ENCODE data around the gene INPP4B. TPM values are rescaled to one million over a fixed set of nuclear protein-coding genes. Genes with fewer than 3 reads are reported as not detected.
"Not testable (repeated sequence)": the region's sequence is repeated elsewhere in the genome, so short reads cannot be mapped to it uniquely, and the experiment has no call there.

The INPP4B gene
- total and polyA plus RNA-seq, 3 experiments from 2014 or later, result 50.3 to 52.6 (median 52.6) TPM

DNA sequence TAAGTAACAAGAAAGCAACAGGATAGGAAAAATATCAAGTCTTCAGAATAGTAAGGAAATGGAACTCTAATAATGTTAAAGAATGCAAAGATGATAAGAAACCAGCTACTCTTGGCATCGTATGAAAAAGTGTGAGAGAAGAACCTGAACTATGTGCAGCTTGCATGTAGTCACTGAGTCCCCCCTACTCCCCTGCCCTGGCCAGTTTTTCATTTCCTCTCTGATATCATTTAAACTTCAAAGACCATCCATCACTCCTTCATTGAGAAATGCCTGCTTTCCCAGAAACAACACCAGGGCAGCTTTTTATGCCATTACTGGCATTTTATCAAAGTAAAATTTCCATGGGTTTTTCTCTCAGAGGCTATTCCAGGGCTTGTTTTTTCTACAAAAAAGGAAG lies 28.1 kb downstream of the INPP4B start:
- Histone ChIP-seq H3K9me3 (ENCODE audit: low read length) (no peaks in the 10 kb centered on the region), H3K4me1 (ENCODE audit: insufficient read depth, low read length) (peaks cover 4% of the 10 kb centered on the region), H3K27ac (ENCODE audit: low read depth, low read length) (no peak overlapping the region), H3K36me3 (ENCODE audit: insufficient read depth, low read length) (no peaks in the 10 kb centered on the region), H3K27me3 (ENCODE audit: insufficient read depth, low read length, poor library complexity, severe bottlenecking) (no peaks in the 10 kb centered on the region), H3K4me3 (ENCODE audit: low read length) (no peak overlapping the region)
- ChIA-PET POLR2A (no interaction called here), CTCF (no interaction called here)
- Mint-ChIP-seq H3K4me3 (no peak overlapping the region), H3K9me3 (no peaks in the 10 kb centered on the region), H3K27ac (no peak overlapping the region), H3K4me1 (peaks cover 8 to 12% (median 11%) of the 10 kb centered on the region in 3 donors), H3K36me3 (peaks cover 0 to 8% (median 0%) of the 10 kb centered on the region in 3 donors), H3K27me3 (peaks cover 9 to 22% of the 10 kb centered on the region in 2 donors)
- DNase-seq, result no peak

DNA sequence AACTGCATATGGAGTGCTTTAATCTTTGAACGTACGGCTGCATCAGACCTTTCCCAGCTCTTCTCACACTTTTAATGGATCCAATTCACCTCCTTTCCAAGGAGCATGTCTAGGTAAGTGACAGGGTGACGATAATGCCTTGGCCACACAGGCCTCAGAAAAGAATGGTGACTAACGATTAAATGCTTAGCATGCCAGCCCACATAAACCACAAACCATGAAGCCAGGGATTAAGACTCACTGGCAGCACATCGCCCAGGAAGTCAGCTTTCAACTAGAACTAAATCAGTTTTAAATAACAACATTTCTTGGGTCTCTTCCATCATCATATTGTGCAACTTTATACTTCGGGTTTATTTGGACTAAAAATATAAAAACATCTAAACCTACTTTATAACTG lies 28.7 kb downstream of the INPP4B start:
- POLR2A ChIA-PET, result no interaction called here
- Mint-ChIP-seq H3K9me3 (no peaks in the 10 kb centered on the region), H3K27ac (no peak overlapping the region), H3K27me3 (peaks cover 9 to 17% of the 10 kb centered on the region in 2 donors), H3K4me1 (peaks cover 8 to 12% (median 11%) of the 10 kb centered on the region in 3 donors), H3K4me3 (no peak overlapping the region), H3K36me3 (peaks cover 0 to 8% (median 0%) of the 10 kb centered on the region in 3 donors)
- no peak for DNase-seq
- H3K27ac ChIP-seq (ENCODE audit: low read depth, low read length), result no peak overlapping the region
- CTCF ChIA-PET, result no interaction called here
- no peaks in the 10 kb centered on the region for H3K27me3 ChIP-seq (ENCODE audit: insufficient read depth, low read length, poor library complexity, severe bottlenecking)
- peaks cover 4% of the 10 kb centered on the region for H3K4me1 ChIP-seq (ENCODE audit: insufficient read depth, low read length)
- H3K4me3 ChIP-seq (ENCODE audit: low read length), result no peak overlapping the region
- no peaks in the 10 kb centered on the region for H3K9me3 ChIP-seq (ENCODE audit: low read length)
- H3K36me3 ChIP-seq (ENCODE audit: insufficient read depth, low read length), result no peaks in the 10 kb centered on the region

DNA sequence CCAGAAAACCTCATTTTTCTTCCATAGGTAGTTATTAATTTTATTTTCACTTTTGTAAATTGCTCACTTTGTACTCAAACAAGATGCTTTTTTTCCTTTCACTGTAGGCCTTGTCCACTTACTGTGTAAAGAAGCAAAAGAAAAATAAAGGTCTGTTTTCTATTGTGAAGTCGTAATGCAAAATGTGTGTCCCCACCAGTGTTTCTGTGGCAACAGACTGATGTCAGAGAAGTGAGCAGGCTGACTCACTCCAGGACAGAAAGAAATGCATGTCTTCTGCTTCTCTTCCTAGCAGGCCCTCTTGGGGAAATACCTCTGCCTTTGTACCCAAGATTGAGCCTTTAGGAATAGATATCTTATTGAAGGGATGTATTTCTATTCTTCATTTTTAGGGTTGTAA lies 30.3 kb downstream of the INPP4B start:
- H3K27me3 Mint-ChIP-seq, result peaks cover 8 to 9% of the 10 kb centered on the region in 2 donors
- ChIA-PET POLR2A (no interaction called here), CTCF (no interaction called here)
- Histone ChIP-seq H3K4me3 (ENCODE audit: low read length) (no peak overlapping the region), H3K4me1 (ENCODE audit: insufficient read depth, low read length) (peaks cover 4% of the 10 kb centered on the region), H3K27me3 (ENCODE audit: insufficient read depth, low read length, poor library complexity, severe bottlenecking) (no peaks in the 10 kb centered on the region), H3K27ac (ENCODE audit: low read depth, low read length) (no peak overlapping the region), H3K36me3 (ENCODE audit: insufficient read depth, low read length) (no peaks in the 10 kb centered on the region), H3K9me3 (ENCODE audit: low read length) (no peaks in the 10 kb centered on the region)
- H3K9me3 Mint-ChIP-seq, result no peaks in the 10 kb centered on the region
- H3K4me3 Mint-ChIP-seq, result no peak overlapping the region
- peaks cover 8 to 12% (median 11%) of the 10 kb centered on the region in 3 donors for H3K4me1 Mint-ChIP-seq
- H3K27ac Mint-ChIP-seq, result peak overlapping the region in 1 of 8 donors; percentile 46
- peaks cover 0 to 8% (median 0%) of the 10 kb centered on the region in 3 donors for H3K36me3 Mint-ChIP-seq
- DNase-seq, result no peak

DNA sequence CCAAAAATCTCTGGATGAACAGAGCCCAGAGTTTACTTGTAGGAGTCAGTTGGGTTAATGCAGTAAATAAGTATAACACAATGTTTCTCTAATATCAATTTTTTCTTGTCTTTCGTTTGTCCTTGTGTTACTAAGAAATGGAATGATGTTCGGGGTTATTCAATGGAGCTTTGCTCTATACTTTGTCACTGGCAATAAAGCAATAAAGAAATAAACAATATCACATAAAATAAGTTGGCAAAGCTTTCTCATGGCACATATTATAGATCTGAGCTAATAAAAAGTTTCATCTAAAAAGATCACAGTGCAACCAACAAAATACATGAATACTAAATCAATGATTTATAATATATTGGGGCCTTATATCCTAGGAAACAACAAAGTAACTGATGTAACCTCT lies 32.7 kb downstream of the INPP4B start:
- no peaks in the 10 kb centered on the region for H3K9me3 Mint-ChIP-seq
- H3K4me3 ChIP-seq (ENCODE audit: low read length), result no peak overlapping the region
- no peak overlapping the region for H3K27ac ChIP-seq (ENCODE audit: low read depth, low read length)
- H3K27me3 ChIP-seq (ENCODE audit: insufficient read depth, low read length, poor library complexity, severe bottlenecking), result no peaks in the 10 kb centered on the region
- no peaks in the 10 kb centered on the region for H3K36me3 Mint-ChIP-seq
- ChIA-PET CTCF (no interaction called here), POLR2A (no interaction called here)
- no peak overlapping the region for H3K4me3 Mint-ChIP-seq
- H3K9me3 ChIP-seq (ENCODE audit: low read length), result no peaks in the 10 kb centered on the region
- H3K27ac Mint-ChIP-seq, result no peak overlapping the region
- peaks cover 4% of the 10 kb centered on the region for H3K4me1 ChIP-seq (ENCODE audit: insufficient read depth, low read length)
- peaks cover 8 to 12% (median 11%) of the 10 kb centered on the region in 3 donors for H3K4me1 Mint-ChIP-seq
- H3K27me3 Mint-ChIP-seq, result no peaks in the 10 kb centered on the region
- no peak for DNase-seq
- no peaks in the 10 kb centered on the region for H3K36me3 ChIP-seq (ENCODE audit: insufficient read depth, low read length)

DNA sequence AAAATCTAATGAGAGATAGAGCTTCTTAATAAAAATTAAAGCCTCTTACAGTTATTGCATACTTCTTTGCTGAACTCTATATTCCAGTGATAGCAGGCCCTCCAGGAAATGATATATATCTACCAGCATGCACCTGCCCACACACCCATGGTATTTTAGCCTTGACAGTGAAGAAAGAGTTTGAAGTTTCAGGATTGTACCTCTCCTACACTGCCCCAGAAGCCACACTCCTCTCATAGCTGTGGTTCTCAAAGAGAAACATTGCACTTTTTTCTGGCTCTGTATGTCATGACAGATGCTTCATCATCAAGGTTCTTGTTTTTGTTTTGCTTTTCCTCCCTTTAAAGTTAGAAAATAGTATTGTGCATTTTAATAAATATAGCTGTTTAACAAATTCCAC lies 34.0 kb downstream of the INPP4B start:
- ChIA-PET POLR2A (no interaction called here), CTCF (no interaction called here)
- Histone ChIP-seq H3K9me3 (ENCODE audit: low read length) (no peaks in the 10 kb centered on the region), H3K4me1 (ENCODE audit: insufficient read depth, low read length) (no peaks in the 10 kb centered on the region), H3K27me3 (ENCODE audit: insufficient read depth, low read length, poor library complexity, severe bottlenecking) (no peaks in the 10 kb centered on the region), H3K27ac (ENCODE audit: low read depth, low read length) (no peak overlapping the region), H3K4me3 (ENCODE audit: low read length) (no peak overlapping the region), H3K36me3 (ENCODE audit: insufficient read depth, low read length) (no peaks in the 10 kb centered on the region)
- no peak for DNase-seq
- H3K4me3 Mint-ChIP-seq, result no peak overlapping the region
- H3K27ac Mint-ChIP-seq, result no peak overlapping the region
- H3K9me3 Mint-ChIP-seq, result no peaks in the 10 kb centered on the region
- no peaks in the 10 kb centered on the region for H3K27me3 Mint-ChIP-seq
- peaks cover 0 to 1% (median under 1%) of the 10 kb centered on the region in 3 donors for H3K4me1 Mint-ChIP-seq
- no peaks in the 10 kb centered on the region for H3K36me3 Mint-ChIP-seq

DNA sequence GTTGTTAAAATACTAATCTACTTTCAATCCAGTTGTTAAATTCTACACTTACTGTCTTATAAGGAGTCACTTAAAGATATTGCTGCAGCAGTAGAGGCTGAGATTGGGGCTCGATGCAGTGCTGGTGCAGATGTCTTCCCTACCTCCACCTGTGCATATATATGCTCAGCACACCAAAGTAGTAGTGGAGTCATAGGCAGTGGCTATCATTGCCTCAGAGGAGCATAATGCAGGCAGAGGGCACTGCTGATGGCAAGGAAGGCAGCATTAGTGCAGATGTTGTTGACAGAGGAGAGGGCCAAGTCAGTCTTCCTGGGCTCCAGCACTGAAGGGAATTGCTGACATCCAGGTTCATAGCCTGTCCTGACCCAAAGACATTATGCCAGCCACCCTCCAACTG lies 35.1 kb downstream of the INPP4B start:
- Histone ChIP-seq H3K9me3 (ENCODE audit: low read length) (no peaks in the 10 kb centered on the region), H3K4me1 (ENCODE audit: insufficient read depth, low read length) (no peaks in the 10 kb centered on the region), H3K27me3 (ENCODE audit: insufficient read depth, low read length, poor library complexity, severe bottlenecking) (no peaks in the 10 kb centered on the region), H3K36me3 (ENCODE audit: insufficient read depth, low read length) (no peaks in the 10 kb centered on the region), H3K4me3 (ENCODE audit: low read length) (no peak overlapping the region), H3K27ac (ENCODE audit: low read depth, low read length) (no peak overlapping the region)
- Mint-ChIP-seq H3K27ac (no peak overlapping the region), H3K4me3 (no peak overlapping the region), H3K4me1 (peaks cover 0 to 1% (median 0%) of the 10 kb centered on the region in 3 donors), H3K36me3 (no peaks in the 10 kb centered on the region), H3K27me3 (no peaks in the 10 kb centered on the region), H3K9me3 (no peaks in the 10 kb centered on the region)
- no peak for DNase-seq
- POLR2A ChIA-PET, result no interaction called here
- CTCF ChIA-PET, result no interaction called here

DNA sequence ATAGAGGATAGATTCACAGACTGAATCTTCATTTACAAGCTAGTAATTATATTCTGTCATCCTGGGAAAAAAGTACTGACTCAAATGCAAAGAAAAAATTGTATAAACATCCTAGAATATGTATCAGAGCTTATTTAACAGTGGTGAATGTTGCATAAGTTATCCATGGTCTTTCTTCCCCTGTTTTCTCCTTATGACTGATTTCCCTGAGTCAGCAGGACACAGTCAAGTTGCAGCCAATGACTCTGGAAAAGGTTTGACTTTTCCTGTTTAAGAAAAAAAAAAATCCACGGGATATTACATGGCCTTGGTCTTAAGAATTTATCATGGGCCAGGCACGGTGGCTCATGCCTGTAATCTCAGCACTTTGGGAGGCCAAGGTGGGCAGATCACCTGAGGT lies 36.5 kb downstream of the INPP4B start:
- ChIA-PET CTCF (no interaction called here), POLR2A (no interaction called here)
- Histone ChIP-seq H3K27ac (ENCODE audit: low read depth, low read length) (no peak overlapping the region), H3K36me3 (ENCODE audit: insufficient read depth, low read length) (no peaks in the 10 kb centered on the region), H3K4me3 (ENCODE audit: low read length) (no peak overlapping the region), H3K4me1 (ENCODE audit: insufficient read depth, low read length) (no peaks in the 10 kb centered on the region), H3K27me3 (ENCODE audit: insufficient read depth, low read length, poor library complexity, severe bottlenecking) (no peaks in the 10 kb centered on the region), H3K9me3 (ENCODE audit: low read length) (no peaks in the 10 kb centered on the region)
- Mint-ChIP-seq H3K27ac (peak overlapping the region in 1 of 8 donors; percentile 8), H3K4me1 (peaks cover 0 to 1% (median 0%) of the 10 kb centered on the region in 3 donors), H3K36me3 (no peaks in the 10 kb centered on the region), H3K4me3 (no peak overlapping the region), H3K27me3 (no peaks in the 10 kb centered on the region), H3K9me3 (no peaks in the 10 kb centered on the region)
- no peak for DNase-seq

DNA sequence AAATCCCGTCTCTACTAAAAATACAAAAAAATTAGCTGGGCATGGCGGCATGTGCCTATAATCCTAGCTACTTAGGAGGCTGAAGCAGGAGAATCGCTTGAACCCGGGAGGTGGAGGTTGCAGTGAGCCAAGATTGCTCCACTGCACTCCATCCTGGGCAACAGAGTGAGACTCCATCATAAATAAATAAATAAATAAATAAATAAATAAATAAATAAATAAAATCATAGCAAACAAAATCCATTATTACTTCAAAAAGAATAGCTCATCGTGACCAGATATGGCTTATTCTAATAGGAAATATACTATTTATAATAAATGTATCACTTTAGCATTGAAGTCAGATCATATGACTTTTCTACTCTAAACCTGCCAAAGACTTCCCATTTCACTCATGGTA lies 42.2 kb downstream of the INPP4B start:
- POLR2A ChIA-PET; H3K9me3 Mint-ChIP-seq; H3K27me3 ChIP-seq (ENCODE audit: insufficient read depth, low read length, poor library complexity, severe bottlenecking); CTCF ChIA-PET; H3K36me3 ChIP-seq (ENCODE audit: insufficient read depth, low read length); H3K4me1 Mint-ChIP-seq; H3K9me3 ChIP-seq (ENCODE audit: low read length); DNase-seq; H3K4me1 ChIP-seq (ENCODE audit: insufficient read depth, low read length); H3K4me3 ChIP-seq (ENCODE audit: low read length); H3K36me3 Mint-ChIP-seq; H3K4me3 Mint-ChIP-seq; H3K27ac Mint-ChIP-seq; H3K27ac ChIP-seq (ENCODE audit: low read depth, low read length): not testable (repeated sequence)
- H3K27me3 Mint-ChIP-seq, result peaks cover 2 to 14% of the 10 kb centered on the region in 2 donors

DNA sequence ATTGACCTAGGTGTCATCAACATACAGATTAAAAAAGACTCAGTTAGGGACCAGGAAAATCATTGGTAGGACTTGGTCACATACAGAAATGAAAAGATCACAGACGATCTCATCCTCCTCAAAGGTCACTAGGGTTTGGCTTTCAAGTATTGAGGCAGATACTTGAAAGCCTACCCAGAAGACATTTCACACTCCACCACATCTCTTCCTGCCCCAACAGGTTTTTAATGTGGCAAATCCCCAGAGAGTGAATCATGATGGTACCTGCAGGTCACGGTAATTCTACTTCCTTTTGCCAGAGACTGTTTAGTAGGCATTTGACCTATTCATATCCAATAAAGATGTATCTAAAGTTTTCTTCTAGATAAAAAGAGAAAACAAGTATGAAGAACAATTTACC lies 44.1 kb downstream of the INPP4B start:
- Mint-ChIP-seq H3K4me3 (no peak overlapping the region), H3K27ac (no peak overlapping the region)

More for the DNA sequence above, 44.1 kb downstream of the INPP4B start:
- Histone ChIP-seq H3K4me1 (ENCODE audit: insufficient read depth, low read length) (peaks cover 5% of the 10 kb centered on the region), H3K27ac (ENCODE audit: low read depth, low read length) (no peak overlapping the region), H3K27me3 (ENCODE audit: insufficient read depth, low read length, poor library complexity, severe bottlenecking) (no peaks in the 10 kb centered on the region), H3K36me3 (ENCODE audit: insufficient read depth, low read length) (no peaks in the 10 kb centered on the region), H3K9me3 (ENCODE audit: low read length) (no peaks in the 10 kb centered on the region), H3K4me3 (ENCODE audit: low read length) (no peak overlapping the region)
- POLR2A ChIA-PET, result no interaction called here
- H3K9me3 Mint-ChIP-seq, result peaks cover 0 to 1% (median 0%) of the 10 kb centered on the region in 5 donors
- H3K36me3 Mint-ChIP-seq, result no peaks in the 10 kb centered on the region
- H3K4me1 Mint-ChIP-seq, result peaks cover 4 to 10% (median 8%) of the 10 kb centered on the region in 3 donors
- peaks cover 2 to 20% of the 10 kb centered on the region in 2 donors for H3K27me3 Mint-ChIP-seq
- CTCF ChIA-PET, result no interaction called here
- DNase-seq, result no peak
